Smooth muscle cell (in vitro differentiated cells): ENCODE measurements around the gene ALKBH2. TPM values are rescaled to one million over a fixed set of nuclear protein-coding genes. Genes with fewer than 3 reads are reported as not detected.

Experiments used
- DNase-seq: peaks from one replicate; lab custom pipeline; 2025; ENCODE audit not compliant: unreplicated experiment; lab: John Stamatoyannopoulos, UW
- H2AFZ ChIP-seq: fragments of 200-600 bp; sonication (generic); 2 replicates; pipeline ENCODE4 v1.6.0; 2016; ENCODE audit warnings: antibody characterized with exemption, low read depth, mild to moderate bottlenecking
- H3F3A ChIP-seq: fragments of 200-600 bp; sonication (generic); 2 replicates; pipeline ENCODE4 v1.6.0; 2017; ENCODE audit warnings: antibody characterized with exemption, low read depth
- H3K27ac ChIP-seq: fragments of 200-600 bp; sonication (generic); 2 replicates; pipeline ENCODE4 v1.5.1; 2016; ENCODE audit warnings: low read depth, mild to moderate bottlenecking
- H3K27me3 ChIP-seq: fragments of 200-600 bp; sonication (generic); 2 replicates; pipeline ENCODE4 v1.6.1; 2016; ENCODE audit warnings: low read depth, mild to moderate bottlenecking
- H3K36me3 ChIP-seq: fragments of 200-600 bp; sonication (generic); 2 replicates; pipeline ENCODE4 v1.5.1; 2016; ENCODE audit warnings: low read depth
- H3K4me1 ChIP-seq: fragments of 200-600 bp; sonication (generic); 2 replicates; pipeline ENCODE4 v1.5.1; 2016; ENCODE audit warnings: low read depth
- H3K4me2 ChIP-seq: fragments of 200-600 bp; sonication (generic); 2 replicates; pipeline ENCODE4 v1.6.0; 2016; ENCODE audit warnings: mild to moderate bottlenecking
- H3K4me3 ChIP-seq: fragments of 200-600 bp; sonication (generic); 2 replicates; pipeline ENCODE4 v1.5.1; 2016; ENCODE audit warnings: mild to moderate bottlenecking
- H3K79me2 ChIP-seq: fragments of 200-600 bp; sonication (generic); 2 replicates; pipeline ENCODE4 v1.6.0; 2016; ENCODE audit warnings: low read depth, mild to moderate bottlenecking
- H3K9ac ChIP-seq: fragments of 200-600 bp; sonication (generic); 2 replicates; pipeline ENCODE4 v1.6.0; 2016; ENCODE audit warnings: low read depth
- H3K9me3 ChIP-seq: fragments of 200-600 bp; sonication (generic); replicated peaks from 2 replicates; pipeline ENCODE4 v1.5.1; 2016; ENCODE audit warnings: low read depth
- H4K20me1 ChIP-seq: fragments of 200-600 bp; sonication (generic); 2 replicates; pipeline ENCODE4 v1.6.0; 2016; ENCODE audit warnings: low read depth
- WGBS: methylation state at CpG from one replicate; pipeline ENCODE4 v1.1.7; 2016; ENCODE audit warnings: low lambda C conversion rate; 5-methylcytosine and 5-hydroxymethylcytosine counted together
- polyA plus RNA-seq: library from polyadenylated mRNA; unstranded; fragments of >200 nt; fragmentation: Nextera tagmentation; extraction: Ambion mirVana; gene quantifications from 2 replicates; pipeline ENCODE4 v1.2.1, GENCODE V29; 2016
- total RNA-seq: library from RNA; depleted of rRNA; stranded (reverse); fragments of >200 nt; gene quantifications from 2 replicates; pipeline ENCODE4 v1.2.3, GENCODE V29; 2014
- TF ChIP-seq, protein P1 (sequence below): fragments of 200-600 bp; sonication (generic); IDR thresholded peaks from 2 replicates; pipeline ENCODE4 v1.5.1; 2017; ENCODE audit warnings: borderline replicate concordance, mild to moderate bottlenecking, antibody characterized with exemption; ENCODE audit not compliant: insufficient read depth, poor library complexity, severe bottlenecking

ALKBH2 gene
- total and polyA plus RNA-seq, 2 experiments from 2014 or later: 13.6 to 17.6 TPM

DNA sequence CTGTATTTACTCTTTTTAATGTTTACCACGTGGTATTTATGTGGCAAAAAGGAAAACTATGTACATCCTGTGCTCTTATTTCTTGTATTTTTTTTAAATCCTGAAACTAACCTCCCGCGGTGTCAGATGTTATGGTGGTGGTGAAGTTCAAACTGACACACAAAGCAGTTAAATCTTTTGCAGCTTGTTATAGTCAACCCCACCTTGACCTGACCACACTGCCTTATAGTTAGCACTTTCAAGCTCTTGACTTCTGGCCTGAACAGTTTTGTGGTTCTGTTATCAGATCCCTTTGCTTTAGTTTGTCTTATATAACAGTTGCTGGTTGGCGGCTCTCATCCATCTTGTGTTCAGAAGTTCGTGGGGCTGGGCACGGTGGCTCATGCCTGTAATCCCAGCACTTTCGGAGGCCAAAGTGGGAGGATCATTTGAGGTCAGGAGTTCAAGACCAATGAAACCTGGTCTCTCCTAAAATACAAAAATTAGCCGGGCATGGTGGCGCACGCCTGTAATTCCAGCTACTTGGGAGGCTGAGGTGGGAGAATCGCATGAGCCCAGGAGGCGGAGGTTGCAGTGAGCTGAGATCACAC, 6.3 kb upstream of the ALKBH2 start:
- Histone ChIP-seq H3K4me1 (peaks cover 8% of the 10 kb centered on the region), H3K4me3 (peak overlapping the region; percentile 82), H2AFZ (no peak overlapping the region), H3K79me2 (peaks cover 21% of the 10 kb centered on the region), H3K27me3 (no peaks in the 10 kb centered on the region), H3K9me3 (no peaks in the 10 kb centered on the region), H3F3A (no peaks in the 10 kb centered on the region), H3K36me3 (peaks cover 8% of the 10 kb centered on the region), H3K9ac (no peak overlapping the region), H3K27ac (no peak overlapping the region), H3K4me2 (peak overlapping the region; percentile 95), H4K20me1 (peaks cover 4% of the 10 kb centered on the region)
- no peak for DNase-seq
- 82% methylated on average over 12 of the region's 12 CpGs for WGBS
- TF ChIP-seq, protein P1, sequence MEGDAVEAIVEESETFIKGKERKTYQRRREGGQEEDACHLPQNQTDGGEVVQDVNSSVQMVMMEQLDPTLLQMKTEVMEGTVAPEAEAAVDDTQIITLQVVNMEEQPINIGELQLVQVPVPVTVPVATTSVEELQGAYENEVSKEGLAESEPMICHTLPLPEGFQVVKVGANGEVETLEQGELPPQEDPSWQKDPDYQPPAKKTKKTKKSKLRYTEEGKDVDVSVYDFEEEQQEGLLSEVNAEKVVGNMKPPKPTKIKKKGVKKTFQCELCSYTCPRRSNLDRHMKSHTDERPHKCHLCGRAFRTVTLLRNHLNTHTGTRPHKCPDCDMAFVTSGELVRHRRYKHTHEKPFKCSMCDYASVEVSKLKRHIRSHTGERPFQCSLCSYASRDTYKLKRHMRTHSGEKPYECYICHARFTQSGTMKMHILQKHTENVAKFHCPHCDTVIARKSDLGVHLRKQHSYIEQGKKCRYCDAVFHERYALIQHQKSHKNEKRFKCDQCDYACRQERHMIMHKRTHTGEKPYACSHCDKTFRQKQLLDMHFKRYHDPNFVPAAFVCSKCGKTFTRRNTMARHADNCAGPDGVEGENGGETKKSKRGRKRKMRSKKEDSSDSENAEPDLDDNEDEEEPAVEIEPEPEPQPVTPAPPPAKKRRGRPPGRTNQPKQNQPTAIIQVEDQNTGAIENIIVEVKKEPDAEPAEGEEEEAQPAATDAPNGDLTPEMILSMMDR: no peak

DNA sequence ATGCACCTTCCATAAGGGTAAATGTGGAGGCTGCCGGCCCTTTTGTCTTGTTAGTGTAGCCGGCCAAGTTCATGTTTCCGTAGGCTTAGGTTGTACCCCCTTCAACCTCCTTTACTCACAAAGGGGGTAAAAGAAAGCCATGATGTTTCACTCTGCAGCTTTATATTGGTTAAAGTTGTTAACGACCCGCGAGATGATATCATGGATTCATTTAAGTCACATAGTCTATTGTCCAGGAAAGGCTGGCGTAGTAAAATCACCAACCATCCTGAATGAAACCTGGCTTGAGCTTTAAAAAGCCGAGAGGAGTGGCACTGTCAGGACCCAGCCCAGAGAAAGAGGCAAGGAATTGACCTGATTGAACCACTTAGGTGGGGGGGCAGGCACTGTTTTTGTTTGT, 5.4 kb upstream of the ALKBH2 start:
- Histone ChIP-seq H3F3A (no peaks in the 10 kb centered on the region), H3K9ac (peak overlapping the region; percentile 70), H3K27ac (peak overlapping the region; percentile 59), H2AFZ (peak overlapping the region; percentile 93), H3K9me3 (no peaks in the 10 kb centered on the region), H3K4me3 (peak overlapping the region; percentile 82), H4K20me1 (peaks cover 4% of the 10 kb centered on the region), H3K4me2 (peak overlapping the region; percentile 95), H3K27me3 (no peaks in the 10 kb centered on the region), H3K4me1 (peaks cover 8% of the 10 kb centered on the region), H3K36me3 (peaks cover 6% of the 10 kb centered on the region), H3K79me2 (peaks cover 21% of the 10 kb centered on the region)
- no peak for DNase-seq
- TF ChIP-seq, protein P1: no peak
- 17% methylated on average over 8 of the region's 8 CpGs for WGBS

DNA sequence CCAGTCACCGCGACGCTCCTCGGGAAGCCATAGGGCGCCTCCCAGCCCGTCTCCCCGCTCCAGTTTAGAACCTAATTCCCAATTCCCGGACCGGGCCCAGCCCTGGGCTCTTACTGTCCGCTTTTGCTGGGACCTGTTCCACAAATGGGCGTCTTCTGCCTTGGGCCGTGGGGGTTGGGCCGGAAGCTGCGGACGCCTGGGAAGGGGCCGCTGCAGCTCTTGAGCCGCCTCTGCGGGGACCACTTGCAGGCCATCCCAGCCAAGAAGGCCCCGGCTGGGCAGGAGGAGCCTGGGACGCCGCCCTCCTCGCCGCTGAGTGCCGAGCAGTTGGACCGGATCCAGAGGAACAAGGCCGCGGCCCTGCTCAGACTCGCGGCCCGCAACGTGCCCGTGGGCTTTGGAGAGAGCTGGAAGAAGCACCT, 4.9 kb upstream of the ALKBH2 start:
- peak; percentile 93 for DNase-seq
- TF ChIP-seq, protein P1: no peak
- WGBS: 2% methylated on average over 28 of the region's 32 CpGs

More for the DNA sequence above, 4.9 kb upstream of the ALKBH2 start:
- Histone ChIP-seq H3K4me1 (peaks cover 9% of the 10 kb centered on the region), H3K9ac (peak overlapping the region; percentile 70), H3K4me2 (peak overlapping the region; percentile 95), H3K79me2 (peaks cover 21% of the 10 kb centered on the region), H2AFZ (peak overlapping the region; percentile 93), H3K27me3 (no peaks in the 10 kb centered on the region), H4K20me1 (peaks cover 4% of the 10 kb centered on the region), H3F3A (no peaks in the 10 kb centered on the region), H3K9me3 (no peaks in the 10 kb centered on the region), H3K36me3 (peaks cover 1% of the 10 kb centered on the region), H3K27ac (peak overlapping the region; percentile 59), H3K4me3 (peak overlapping the region; percentile 82)
